Measurements from ENCODE around the gene S100A14.

- TF ChIP-seq CTCF (IDR thresholded peaks at IDR 0.05) (no peak), EP300 (IDR thresholded peaks at IDR 0.05) (no peak)
These were observed 28.8 kb downstream of the S100A14 start for GRCh38 chr1:153587314-153587713.

All from upper lobe of left lung (tissue), 4 donors.